ENCODE data around the gene SRMS. TPM values are rescaled to one million over a fixed set of nuclear protein-coding genes. Genes with fewer than 3 reads are reported as not detected.

The SRMS gene
- total and polyA plus RNA-seq, 2 donors (not counting 1 experiment from before 2014, with no cell fraction given): 0.17 to 0.54 TPM

GRCh38 chr20:63557481-63557891 is 9.9 kb upstream of the SRMS start:
- H3K27me3 ChIP-seq (replicated peaks in 1 of 4; ENCODE audit: control extremely low read depth in 1 of 4, control insufficient read depth in 3 of 4, insufficient read depth in 4 of 4, low read length in 3 of 4): no peaks in the 10 kb centered on the region
- no peak overlapping the region for H3K27ac ChIP-seq (ENCODE audit: low read length in 2 of 2)
- POLR2A ChIA-PET: interaction anchor here (0.5 kb wide), 1 partner anchor 8 kb away, joined by 4 read pairs; no protein-coding TSS in a partner anchor
- no peak overlapping the region for H3K4me3 ChIP-seq (ENCODE audit: control extremely low read depth in 1 of 5, extremely low read depth in 1 of 5, insufficient read depth in 1 of 5, low read depth in 2 of 5, low read length in 4 of 5)
- Mint-ChIP-seq H3K27me3 (no peaks in the 10 kb centered on the region), H3K9me3 (ENCODE audit: insufficient read depth) (no peaks in the 10 kb centered on the region), H3K27ac (no peak overlapping the region), H3K4me1 (peaks cover 26% of the 10 kb centered on the region), H3K4me3 (no peak overlapping the region)
- ATAC-seq (ENCODE audit: low read depth): no peak
- H3K9me3 ChIP-seq (ENCODE audit: control extremely low read depth in 1 of 3, control insufficient read depth in 2 of 3, insufficient read depth in 1 of 3, low read length in 2 of 3): peaks cover 0 to 11% (median 0%) of the 10 kb centered on the region in 3 donors
- intact Hi-C loops (cut with micrococcal nuclease): no loop called here
- 98% methylated on average over 15 of the region's 19 CpGs for WGBS (ENCODE audit: insufficient coverage)
- no peak for TF ChIP-seq EZH2 (IDR thresholded peaks at IDR 0.05; ENCODE audit: borderline replicate concordance, insufficient read depth, low read depth, low read length, poor library complexity, severe bottlenecking)
- TF ChIP-seq CTCF (IDR thresholded peaks at IDR 0.05): no peak
- no peak for DNase-seq
- H3K4me1 ChIP-seq (ENCODE audit: control insufficient read depth in 2 of 2, insufficient read depth in 2 of 2, low read length in 2 of 2): peaks cover 23 to 35% of the 10 kb centered on the region in 2 donors
- no peaks in the 10 kb centered on the region for H3K79me2 ChIP-seq (ENCODE audit: control insufficient read depth, insufficient read depth, low read length)
- peaks cover 0 to 30% of the 10 kb centered on the region in 2 experiments for H3K36me3 ChIP-seq (replicated peaks in 1 of 2; ENCODE audit: control extremely low read depth in 1 of 2, control insufficient read depth in 1 of 2, extremely low read depth in 1 of 2, insufficient read depth in 2 of 2, low read length in 1 of 2)
- no peak overlapping the region for H3K9ac ChIP-seq (ENCODE audit: low read length)
- H2AFZ ChIP-seq (ENCODE audit: insufficient read depth, low read depth, low read length, poor library complexity, severe bottlenecking): no peak overlapping the region
- H3K4me2 ChIP-seq (replicated peaks; ENCODE audit: low read depth, low read length, poor library complexity, severe bottlenecking): no peak overlapping the region
- peaks cover 34% of the 10 kb centered on the region for H4K20me1 ChIP-seq (ENCODE audit: control insufficient read depth, insufficient read depth, low read length, poor library complexity, severe bottlenecking)
- CTCF ChIA-PET: interaction anchor here (1.0 to 1.2 kb wide), 3 partner anchors 9 to 19 kb away, joined by 3 read pairs; no protein-coding TSS in a partner anchor

GRCh38 chr20:63556873-63557478 is 9.4 kb upstream of the SRMS start:
- no peak for TF ChIP-seq CTCF (IDR thresholded peaks at IDR 0.05)
- no peak for TF ChIP-seq EZH2 (IDR thresholded peaks at IDR 0.05; ENCODE audit: borderline replicate concordance, insufficient read depth, low read depth, low read length, poor library complexity, severe bottlenecking)
- H3K9me3 Mint-ChIP-seq (ENCODE audit: insufficient read depth): no peaks in the 10 kb centered on the region
- Histone ChIP-seq H3K9me3 (ENCODE audit: control extremely low read depth in 1 of 3, control insufficient read depth in 2 of 3, insufficient read depth in 1 of 3, low read length in 2 of 3) (peaks cover 0 to 11% (median 0%) of the 10 kb centered on the region in 3 donors), H3K4me1 (ENCODE audit: control insufficient read depth in 2 of 2, insufficient read depth in 2 of 2, low read length in 2 of 2) (peaks cover 28 to 36% of the 10 kb centered on the region in 2 donors), H3K4me3 (ENCODE audit: control extremely low read depth in 1 of 5, extremely low read depth in 1 of 5, insufficient read depth in 1 of 5, low read depth in 2 of 5, low read length in 4 of 5) (no peak overlapping the region), H3K36me3 (replicated peaks in 1 of 2; ENCODE audit: control extremely low read depth in 1 of 2, control insufficient read depth in 1 of 2, extremely low read depth in 1 of 2, insufficient read depth in 2 of 2, low read length in 1 of 2) (peaks cover 0 to 25% of the 10 kb centered on the region in 2 experiments), H3K27me3 (replicated peaks in 1 of 4; ENCODE audit: control extremely low read depth in 1 of 4, control insufficient read depth in 3 of 4, insufficient read depth in 4 of 4, low read length in 3 of 4) (no peaks in the 10 kb centered on the region), H3K4me2 (replicated peaks; ENCODE audit: low read depth, low read length, poor library complexity, severe bottlenecking) (no peak overlapping the region), H3K27ac (ENCODE audit: low read length in 2 of 2) (no peak overlapping the region), H4K20me1 (ENCODE audit: control insufficient read depth, insufficient read depth, low read length, poor library complexity, severe bottlenecking) (peaks cover 29% of the 10 kb centered on the region), H2AFZ (ENCODE audit: insufficient read depth, low read depth, low read length, poor library complexity, severe bottlenecking) (no peak overlapping the region), H3K79me2 (ENCODE audit: control insufficient read depth, insufficient read depth, low read length) (no peaks in the 10 kb centered on the region), H3K9ac (ENCODE audit: low read length) (no peak overlapping the region)
- intact Hi-C loops (cut with micrococcal nuclease): no loop called here
- no peaks in the 10 kb centered on the region for H3K27me3 Mint-ChIP-seq
- ATAC-seq (ENCODE audit: low read depth) (no peak), DNase-seq (no peak)
- H3K27ac Mint-ChIP-seq: no peak overlapping the region
- H3K4me1 Mint-ChIP-seq: peaks cover 31% of the 10 kb centered on the region
- 88% methylated on average over 21 of the region's 23 CpGs for WGBS (ENCODE audit: insufficient coverage)
- POLR2A ChIA-PET: no interaction called here
- H3K4me3 Mint-ChIP-seq: no peak overlapping the region
- CTCF ChIA-PET: interaction anchor here (1.0 to 1.2 kb wide), 3 partner anchors 10 to 19 kb away, joined by 3 read pairs; no protein-coding TSS in a partner anchor
